Eye (tissue), 1 donor: Measurements from ENCODE around the gene RNF149.

ENCODE experiments used
- DNase-seq: peaks from one replicate; pipeline ENCODE4 v3.0.0-alpha.2; 2015

The RNF149 gene

DNA sequence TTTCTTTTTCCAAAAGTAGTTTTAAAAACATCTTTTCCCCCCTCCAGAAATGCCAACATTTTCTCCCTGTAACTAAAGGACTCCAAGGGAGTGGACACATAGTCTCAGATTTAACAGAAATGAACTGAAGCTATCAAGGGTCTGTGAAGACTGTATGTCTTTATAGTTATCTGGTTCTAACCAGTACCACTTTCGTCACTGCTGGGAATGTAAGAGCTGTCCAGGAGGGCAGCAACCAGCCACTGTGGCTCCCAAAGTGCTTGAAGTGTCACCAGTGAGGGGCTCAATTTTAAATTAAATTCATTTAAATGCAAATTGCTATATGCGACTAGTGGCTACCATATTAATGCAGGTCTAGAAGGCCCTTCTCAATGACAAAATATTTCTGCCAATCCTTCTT is 15.0 kb downstream of the RNF149 start:
- DNase-seq = no peak

DNA sequence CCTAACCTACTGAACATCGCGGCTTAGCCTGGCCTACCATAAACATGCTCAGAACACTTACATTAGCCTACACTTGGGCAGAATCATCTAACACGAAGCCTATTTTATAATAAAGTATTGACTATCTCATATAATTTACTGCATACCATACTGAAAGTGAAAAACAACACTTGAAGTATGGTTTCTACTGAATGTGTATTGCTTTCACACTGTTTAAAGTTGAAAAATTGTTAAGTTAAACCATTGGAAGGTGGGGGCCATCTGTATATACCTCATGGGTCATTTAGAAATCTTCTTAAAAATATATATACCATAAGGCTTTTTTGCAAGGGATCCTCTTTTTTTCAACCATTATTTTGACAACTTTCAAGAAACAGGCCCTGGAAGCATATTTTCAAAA is 16.5 kb downstream of the RNF149 start:
- no peak for DNase-seq

DNA sequence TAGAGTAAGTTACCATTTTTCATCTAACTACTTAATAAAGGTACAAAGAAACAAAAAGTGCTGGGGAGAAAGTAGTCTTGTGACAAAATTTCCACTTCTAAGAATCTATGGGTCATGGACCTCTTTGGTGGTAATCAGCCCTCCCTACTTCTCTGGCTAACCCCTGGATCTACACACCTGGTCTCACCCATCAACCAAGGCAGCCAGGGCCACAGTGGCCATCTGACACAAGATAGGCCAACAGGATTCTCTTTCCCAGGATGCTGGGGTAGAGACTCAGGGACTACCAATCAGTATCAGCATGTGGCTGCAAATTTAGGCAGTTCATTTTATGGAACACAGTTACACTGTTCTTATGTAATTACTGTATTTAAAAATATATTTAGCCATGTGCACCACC is 17.8 kb downstream of the RNF149 start:
- DNase-seq = no peak

DNA sequence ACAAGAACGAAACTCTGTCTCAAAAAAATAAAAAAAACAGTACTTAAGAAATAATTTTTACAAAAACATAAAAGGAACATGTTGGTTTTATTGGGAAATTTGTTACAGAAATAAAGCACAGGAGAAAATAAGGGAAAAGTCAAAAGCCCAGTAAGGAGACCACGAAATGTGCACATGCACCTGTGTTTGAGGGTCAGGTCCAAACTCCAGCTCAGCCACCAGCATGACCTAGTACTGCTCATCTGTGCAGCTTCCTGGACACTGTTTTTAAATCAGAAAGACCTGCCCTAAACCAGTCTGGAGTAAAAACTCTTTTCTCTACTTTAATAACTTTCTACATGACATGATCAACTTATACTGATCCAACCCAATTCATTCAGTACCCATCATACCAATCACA is 21.2 kb downstream of the RNF149 start:
- DNase-seq = no peak

DNA sequence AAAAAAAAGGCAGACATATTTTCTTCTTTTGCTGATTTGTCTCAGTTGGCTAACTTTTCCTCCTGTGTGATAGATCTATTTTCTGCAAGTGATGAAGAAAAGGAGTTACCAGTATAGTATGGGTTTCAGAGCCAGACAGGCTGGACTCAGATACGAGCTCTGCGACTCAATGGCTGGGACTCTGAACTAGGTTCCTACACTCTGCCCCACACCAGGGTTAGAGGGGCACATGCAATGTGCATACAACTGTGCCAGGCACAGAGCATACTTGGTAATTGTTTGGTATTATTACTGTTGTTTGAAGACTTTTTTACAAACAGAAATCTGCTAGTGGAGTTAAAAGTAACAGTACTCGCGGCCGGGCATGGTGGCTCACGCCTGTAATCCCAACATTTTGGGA is 21.8 kb downstream of the RNF149 start:
- DNase-seq = no peak

DNA sequence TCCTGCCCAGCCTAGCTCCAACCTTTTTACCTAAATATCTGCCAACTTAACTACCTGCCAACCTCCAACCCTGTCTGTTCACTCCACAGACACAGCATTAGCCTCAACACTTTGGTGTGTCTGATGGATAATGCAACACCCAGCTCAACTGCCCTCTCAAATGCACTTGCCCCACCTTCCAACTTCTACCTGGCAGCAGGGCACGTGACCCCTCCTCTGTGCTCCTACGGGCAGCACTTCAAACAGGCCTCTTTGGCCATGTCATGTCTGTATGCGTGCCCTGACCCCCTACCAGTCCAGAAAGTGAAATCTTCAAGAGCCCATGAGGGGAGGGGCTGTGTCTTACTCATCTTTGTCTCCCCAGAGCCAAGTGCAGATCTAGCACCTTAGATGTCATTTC is 25.5 kb downstream of the RNF149 start:
- DNase-seq = no peak

DNA sequence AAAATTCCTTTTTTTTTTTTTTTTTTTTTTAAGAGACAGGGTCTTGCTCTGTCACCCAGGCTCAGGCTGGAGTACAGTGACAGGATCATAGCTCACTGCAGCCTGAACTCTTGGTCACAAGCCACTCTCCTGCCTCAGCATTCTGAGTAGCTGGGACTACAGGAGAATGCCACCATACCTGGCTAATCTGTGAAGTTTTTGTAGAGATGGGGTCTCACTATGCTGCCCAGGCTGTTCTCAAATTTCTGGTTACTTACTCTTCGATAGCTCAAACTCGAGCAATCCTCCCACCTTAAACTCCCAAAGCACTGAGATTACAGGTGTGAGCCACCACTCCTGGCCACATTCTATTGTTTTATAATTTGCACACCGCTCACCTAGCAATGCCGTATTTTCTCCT is 27.0 kb downstream of the RNF149 start:
- DNase-seq = no peak

DNA sequence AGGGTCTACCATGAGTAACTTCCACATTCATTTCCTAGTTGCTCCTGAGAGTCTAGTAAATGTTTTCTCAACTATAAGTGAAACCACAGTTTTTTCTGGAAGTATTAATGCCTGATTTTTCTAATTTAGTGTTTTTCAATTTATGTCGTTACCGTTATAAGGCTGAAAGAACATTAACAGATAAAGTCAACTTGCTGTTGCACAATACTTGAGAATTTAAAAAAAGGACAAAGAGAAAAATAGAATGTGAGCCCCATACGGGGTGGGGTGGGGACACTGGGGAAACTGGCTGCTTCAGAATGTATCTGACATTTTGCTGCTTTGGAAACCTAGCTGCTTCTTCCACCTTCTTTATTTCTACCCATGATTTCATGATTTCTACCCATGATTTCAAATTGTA is 29.6 kb downstream of the RNF149 start:
- DNase-seq = no peak

DNA sequence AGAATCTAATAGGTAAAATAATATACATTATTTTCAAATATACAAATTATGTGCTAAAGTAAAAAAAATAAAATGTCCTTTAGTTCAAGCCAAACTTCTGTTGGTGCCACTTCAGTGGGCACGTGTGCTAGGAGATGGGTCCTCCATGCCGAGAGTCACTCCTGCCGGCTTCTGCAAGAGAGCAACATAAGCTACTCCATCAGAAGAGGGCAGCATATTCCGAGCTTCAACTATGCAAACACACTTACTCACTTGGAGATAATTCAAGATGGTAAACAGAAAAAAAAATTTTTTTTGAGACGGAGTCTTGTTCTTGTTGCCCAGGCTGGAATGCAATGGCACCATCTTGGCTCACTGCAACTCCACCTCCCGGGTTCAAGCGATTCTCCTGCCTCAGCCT is 31.4 kb downstream of the RNF149 start:
- no peak for DNase-seq

DNA sequence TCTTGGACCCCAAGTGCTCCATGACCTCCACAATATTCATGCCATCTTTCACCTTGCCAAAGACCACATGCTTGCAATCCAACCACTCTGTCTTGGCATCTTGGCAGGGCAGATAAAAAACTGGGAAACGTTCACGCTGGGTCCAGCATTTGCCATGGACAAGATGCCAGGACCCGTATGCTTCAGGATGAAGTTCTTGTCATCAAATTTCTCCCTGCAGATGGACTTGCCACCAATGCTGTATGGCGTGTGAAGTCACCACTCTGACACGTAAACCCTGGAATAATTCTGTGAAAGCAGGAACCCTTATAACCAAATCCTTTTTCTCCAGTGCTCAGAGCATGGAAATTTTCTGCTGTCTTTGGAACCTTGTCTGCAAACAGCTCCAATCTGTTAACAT is 34.4 kb downstream of the RNF149 start:
- DNase-seq = no peak

DNA sequence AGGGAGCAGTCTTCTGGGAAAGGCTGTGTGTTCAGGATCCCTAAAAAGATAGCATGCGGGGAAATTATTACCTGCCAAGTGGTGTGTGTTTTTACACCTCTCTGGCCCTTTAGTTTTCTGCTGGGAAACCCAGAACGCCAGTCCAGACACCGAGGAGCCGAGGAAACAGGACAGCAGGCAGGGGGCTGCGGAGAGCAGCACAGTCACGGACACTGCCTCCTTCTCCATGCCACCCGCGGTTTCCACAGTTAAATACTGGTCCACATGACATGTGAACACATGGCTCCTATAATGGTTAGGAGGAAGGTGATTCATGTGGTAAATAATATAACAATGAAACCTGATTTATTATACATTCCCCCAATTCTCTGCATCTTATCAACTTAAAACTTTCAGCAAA is 35.4 kb downstream of the RNF149 start:
- no peak for DNase-seq

DNA sequence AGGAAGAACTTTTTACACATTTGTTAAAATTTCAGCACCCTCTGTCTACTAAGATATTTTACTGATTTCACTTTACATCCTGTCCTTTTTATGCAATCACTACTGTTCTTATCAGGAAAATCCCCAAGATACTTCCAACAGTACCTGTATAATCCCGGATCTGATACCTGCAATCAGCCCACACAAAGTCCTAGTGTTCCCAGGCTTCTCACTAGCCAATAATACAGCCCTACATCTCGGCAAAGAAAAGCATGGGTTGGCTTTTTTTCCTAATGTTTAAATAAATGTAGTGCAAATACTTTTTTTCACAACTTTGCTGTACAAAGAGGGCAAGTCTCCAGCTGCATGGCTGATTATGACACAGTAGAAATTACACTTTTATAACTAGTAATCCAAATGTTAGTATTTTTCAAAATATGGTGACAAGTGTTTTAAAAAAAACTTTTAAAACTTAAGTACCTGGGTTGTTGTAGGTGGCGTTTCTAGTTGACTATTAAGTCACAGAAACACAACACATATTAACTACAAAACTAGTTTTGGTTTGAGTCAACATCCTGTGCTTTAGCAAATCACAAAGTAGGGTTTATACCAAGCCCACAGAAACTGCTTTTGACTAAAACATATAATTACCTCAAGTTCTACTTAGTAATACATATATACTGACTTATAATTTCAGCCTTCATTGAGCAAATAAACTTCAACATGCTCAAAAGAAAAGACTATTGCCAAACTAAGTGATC is 36.3 kb downstream of the RNF149 start:
- no peak for DNase-seq

DNA sequence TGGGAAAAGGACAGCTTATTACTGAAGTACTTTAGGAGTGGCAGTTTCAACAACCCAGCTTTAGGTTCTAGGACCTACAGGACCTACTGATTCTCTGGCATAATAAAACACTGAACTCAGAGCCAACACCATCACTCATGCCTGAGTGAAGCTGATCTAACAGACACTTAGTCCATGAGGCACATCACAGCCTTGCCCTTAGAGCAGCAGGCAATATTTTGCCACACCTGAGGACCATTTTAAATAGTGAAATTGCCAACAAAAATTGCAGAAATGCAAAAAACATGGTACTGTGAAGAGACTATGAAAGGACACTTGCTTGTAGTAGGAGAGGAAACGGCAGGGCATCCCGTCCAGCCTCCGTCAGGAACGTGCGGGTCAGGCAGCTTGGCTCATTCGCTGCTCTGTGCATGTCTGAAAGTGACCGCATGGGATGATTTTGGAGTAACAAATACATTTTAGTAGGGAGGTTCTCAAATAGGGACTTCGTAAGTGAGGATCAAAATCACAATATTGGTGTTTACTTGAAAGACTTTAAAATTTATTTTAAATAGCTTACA is 37.7 kb downstream of the RNF149 start:
- DNase-seq = no peak

DNA sequence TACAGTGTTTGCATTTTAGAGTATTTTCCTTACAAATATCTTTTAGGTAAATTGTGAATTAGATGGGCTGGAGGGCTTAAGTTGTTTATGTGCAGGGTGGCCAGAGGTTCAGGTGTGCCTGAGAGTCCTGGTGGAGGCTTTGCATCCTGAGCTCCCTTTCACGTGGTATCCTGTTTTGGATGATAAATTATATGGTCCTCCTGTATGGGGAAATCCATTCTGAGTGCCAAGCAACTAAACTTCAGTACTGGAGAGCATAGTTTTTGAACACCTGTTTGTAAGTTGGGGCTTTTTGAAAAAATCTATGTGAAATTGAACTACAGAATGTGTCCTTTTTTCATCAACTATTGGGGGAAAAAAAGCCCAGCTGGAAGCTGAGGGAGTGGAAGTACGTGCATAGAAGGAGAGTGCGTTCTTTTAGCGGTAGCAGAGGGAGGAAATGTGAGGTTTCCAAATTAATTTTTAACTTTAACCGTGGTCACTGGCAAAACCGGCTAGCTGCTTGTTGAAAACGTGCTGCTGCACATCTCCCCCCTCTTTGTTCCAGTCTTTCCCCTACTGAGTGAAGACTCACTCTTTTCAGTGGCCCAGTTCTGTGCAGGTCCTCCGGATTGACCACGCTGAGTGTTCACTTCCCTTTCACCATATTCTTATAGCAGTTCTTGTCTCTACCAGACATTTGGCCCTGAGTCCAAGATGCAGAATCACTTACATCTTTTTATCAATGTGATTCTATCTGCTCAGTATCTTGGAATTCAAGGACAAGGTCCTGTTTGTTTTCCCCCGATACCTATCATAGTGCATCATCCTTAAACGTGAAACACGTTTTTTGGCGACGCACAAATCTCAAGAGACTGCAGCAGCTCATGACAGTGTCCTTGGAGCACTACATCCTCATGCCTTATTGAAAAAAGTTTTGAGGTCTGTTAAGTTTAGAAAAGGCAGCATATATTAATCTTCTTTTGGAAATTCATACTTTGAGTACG is 40.5 kb downstream of the RNF149 start:
- DNase-seq = no peak

DNA sequence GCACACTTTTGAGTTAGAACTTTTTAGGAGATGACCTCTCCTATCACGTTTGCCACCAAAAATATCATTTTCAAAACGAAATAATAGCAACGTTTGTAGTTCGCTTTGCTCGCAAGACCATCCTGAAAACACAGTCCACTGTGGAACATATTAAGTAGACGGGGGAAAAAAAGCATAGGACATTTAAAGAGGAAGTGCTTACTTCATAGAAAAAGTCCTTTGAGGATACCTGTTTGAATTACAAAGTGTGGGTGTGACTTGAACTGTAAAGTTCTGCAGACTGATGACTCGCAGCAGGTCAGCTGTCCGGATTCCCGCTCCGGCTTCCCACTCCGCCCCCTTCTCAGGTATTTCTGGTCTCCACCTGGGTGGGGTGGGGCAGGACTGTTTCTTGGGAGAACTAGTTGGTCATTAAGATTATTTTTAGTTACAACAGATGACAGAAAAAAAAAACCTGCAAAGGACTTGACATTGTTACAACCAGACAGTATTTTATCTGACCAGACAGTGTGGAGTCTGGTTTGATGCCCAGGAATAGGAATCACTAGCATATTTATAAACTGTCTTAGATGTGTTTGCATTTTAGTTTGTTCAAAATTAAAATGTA is 42.5 kb downstream of the RNF149 start:
- no peak for DNase-seq

DNA sequence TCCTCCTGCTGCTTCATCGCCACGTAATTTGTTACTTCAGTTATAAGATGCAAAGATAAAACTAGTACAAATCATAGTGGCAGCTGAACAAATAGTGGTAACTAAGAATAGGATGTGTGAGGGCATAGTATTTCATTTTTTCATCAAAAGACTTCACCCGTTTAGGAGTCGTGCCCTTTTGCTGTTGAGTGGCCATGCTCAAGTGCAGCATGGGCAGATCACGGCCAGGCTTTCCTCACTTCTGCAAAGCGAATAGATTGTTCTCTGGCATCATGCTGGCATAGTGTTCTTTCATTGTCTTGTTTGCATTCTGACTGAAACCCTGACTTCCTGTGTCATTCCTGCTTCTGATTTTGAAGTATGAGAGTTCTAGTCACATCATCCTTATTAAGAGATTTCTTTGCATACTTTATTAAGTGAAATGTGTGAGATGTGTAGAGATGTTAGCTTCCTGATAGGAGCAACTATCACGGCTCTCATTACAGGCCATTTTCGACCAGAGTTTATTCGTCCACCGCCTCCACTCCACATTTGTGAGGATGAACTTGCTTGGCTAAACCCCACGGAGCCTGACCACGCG is 44.1 kb downstream of the RNF149 start:
- DNase-seq = no peak

DNA sequence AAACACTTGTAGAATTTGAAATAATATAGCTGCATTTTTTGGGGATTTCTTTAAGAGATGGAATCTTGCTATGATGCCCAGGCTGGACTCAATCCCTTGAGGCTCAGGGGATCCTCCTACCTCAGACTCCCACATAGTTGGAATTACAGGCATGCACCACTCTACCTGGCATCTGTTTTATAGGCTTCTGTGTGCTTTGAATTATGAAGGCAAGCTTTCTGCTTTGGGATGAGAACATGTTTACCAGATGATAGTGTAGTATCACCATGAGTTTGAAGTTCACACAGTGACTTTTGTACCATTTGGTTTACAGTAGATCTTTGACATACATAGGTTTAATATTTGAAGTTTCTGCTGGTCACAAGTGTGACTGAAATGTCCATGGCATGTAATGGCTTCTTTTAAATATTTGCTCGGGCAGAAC is 45.1 kb downstream of the RNF149 start:
- no peak for DNase-seq

DNA sequence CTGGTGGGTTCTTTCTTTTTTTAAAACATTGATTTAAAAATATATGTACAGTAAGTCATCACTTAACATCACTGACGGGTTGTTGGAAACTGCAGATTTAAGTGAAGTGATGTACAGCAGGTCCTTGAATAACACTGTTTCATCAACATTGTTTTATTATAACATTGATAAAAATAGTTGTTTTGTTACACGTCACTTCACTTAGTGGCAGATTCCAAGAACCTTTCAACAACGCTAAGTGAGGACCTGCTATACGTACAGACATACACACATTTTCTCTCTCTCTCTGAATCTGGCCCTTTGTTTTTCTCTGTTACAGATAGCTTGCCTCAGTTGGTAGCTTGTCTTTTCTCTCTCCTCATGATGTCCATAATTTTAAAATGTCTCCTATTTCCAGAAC is 46.4 kb downstream of the RNF149 start:
- no peak for DNase-seq

DNA sequence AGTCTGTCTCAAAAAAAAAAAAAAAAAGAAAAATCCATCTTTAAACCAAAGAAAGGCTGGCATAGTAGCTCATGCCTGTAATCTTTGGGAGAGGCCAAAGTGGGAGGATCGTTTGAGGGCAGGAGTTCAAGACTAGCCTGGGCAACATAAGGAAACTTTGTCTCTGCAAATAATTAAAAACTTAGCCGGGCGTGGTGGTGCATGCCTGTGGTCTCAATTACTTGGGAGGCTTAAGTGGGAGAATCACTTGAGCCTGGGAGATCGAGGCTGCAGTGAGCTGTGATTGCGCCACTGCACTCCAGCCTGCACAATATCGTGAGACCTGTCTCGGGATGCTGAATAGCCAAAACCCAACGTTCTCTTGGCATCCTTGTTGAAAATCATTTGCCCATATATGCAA is 49.7 kb downstream of the RNF149 start:
- no peak for DNase-seq

DNA sequence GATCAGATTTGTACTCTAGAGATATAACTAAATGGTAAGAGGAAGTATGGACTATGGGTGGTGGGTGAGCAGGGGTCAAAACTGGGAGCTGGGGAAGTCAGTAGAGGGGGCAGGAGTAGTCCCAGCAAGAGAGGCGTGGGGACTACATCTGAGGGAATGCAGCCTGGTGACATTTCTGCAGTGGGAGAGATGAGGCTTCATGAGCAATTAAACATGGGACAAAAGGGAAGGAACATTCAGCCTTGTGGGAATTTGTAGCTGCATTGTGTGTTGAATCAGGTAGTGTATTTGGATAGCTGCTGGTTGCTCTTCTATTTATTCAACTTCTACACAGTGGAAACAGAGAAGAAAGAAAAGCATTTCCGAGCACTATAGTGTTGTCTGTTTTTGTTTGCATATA is 52.2 kb downstream of the RNF149 start:
- DNase-seq = no peak

DNA sequence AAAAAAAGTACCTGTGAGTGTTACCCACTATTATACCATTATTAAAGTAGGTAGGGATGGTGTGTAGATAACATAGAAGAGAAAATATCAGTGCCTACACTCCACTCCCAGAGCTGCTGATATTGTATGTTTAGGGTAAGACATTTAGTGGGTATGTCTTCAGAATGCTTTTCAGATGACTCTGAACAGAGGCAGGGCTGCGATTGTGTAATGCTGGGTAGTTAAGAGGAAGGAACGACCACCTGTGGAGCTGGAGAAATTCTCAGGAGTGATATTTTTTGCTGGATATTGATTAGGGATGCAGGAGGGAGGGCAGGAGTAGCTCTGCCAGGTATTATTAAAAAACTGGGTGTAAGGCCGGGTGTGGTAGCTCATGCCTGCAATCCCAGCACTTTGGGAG is 53.0 kb downstream of the RNF149 start:
- DNase-seq = no peak

DNA sequence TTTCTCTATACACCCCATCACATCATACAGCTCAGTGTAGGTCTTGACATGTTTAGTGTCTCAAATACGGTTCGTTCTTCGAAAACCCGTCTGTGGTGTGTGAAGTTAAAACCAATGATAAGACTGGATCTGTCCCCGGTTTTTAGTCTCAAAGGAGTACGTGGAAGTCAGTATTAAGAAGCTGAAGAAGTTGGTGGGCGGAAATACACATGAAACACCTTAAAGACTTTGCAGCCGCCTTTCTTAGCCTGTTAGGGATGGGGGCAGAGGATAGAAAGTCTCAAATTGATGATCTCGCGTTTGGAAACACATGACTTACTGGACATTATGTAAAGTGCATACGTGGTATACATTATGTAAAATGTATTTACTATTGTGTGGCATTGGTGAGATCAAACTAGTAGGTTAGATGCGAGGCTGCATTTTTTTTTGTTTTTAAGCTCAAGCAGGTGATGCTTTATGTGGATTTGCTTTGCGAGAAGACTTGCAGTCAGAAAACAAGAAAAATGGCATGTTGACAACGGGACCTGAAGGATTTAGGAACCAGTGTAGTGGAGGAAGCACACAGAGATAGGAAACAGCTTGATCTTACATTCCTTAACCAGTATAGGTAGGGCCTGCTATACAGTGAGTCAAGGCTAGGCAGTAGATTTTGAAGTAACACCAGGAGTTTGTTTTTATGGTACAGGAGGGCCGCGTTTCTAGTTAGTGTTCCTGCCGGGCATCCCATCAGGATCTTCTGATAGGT is 54.6 kb downstream of the RNF149 start:
- no peak for DNase-seq
